Measurements from ENCODE around the gene TRHDE. TPM values are rescaled to one million over a fixed set of nuclear protein-coding genes. Genes with fewer than 3 reads are reported as not detected.

Gene TRHDE
- polyA plus RNA-seq, 1 donor (not counting 4 experiments of a cell fraction or from before 2014, with no cell fraction given), result 0.12 TPM

DNA sequence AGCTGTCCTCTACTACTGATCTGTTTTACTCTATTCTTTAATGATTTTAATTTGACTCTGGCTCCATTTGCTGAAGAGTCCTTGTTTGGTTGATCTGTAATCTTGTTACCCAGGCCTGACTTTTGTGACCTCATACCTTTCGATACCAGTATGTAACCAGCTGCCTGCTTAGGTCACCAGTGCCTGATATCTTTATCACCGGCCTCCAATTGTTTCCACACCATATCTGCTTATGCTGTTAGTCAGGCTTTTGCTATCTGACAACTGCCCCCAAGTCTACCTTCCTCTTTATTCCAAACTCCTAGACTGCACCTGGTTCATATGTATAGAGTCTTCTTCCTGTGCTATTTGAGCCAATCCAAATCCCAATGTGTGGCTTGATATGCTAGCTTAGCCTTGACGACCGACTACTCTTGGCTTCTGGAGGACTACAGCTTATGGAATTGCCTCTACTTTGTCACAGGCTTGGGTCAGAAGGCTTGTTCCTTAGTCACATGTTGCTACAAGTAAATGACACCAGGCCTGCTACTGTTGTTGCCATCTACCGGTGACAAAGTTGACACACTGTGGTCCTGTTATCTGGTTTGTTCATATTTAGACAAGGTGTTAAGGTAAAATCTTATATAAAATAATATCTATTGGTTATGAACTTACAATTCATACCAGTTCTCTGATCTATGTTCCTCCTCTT lies 193.9 kb downstream of the TRHDE start:
- TF ChIP-seq, protein P1, sequence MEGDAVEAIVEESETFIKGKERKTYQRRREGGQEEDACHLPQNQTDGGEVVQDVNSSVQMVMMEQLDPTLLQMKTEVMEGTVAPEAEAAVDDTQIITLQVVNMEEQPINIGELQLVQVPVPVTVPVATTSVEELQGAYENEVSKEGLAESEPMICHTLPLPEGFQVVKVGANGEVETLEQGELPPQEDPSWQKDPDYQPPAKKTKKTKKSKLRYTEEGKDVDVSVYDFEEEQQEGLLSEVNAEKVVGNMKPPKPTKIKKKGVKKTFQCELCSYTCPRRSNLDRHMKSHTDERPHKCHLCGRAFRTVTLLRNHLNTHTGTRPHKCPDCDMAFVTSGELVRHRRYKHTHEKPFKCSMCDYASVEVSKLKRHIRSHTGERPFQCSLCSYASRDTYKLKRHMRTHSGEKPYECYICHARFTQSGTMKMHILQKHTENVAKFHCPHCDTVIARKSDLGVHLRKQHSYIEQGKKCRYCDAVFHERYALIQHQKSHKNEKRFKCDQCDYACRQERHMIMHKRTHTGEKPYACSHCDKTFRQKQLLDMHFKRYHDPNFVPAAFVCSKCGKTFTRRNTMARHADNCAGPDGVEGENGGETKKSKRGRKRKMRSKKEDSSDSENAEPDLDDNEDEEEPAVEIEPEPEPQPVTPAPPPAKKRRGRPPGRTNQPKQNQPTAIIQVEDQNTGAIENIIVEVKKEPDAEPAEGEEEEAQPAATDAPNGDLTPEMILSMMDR (optimal IDR thresholded peaks at IDR 0.05 in 1 of 3, IDR thresholded peaks at IDR 0.05 in 1 of 3, conservative IDR thresholded peaks at IDR 0.05 in 1 of 3; ENCODE audit: extremely low read depth in 1 of 3, insufficient read depth in 2 of 3, low read length in 3 of 3), result no peak
- TF ChIP-seq EZH2 (IDR thresholded peaks at IDR 0.05; ENCODE audit: low read length), result no peak
- no peaks in the 10 kb centered on the region for H3K4me1 ChIP-seq (ENCODE audit: control insufficient read depth, extremely low read depth, insufficient read depth, low read length)
- dilution Hi-C loops (cut with MboI; ENCODE audit: extremely low pct_ligation_motif_present, low sequenced_read_pairs), result no loop called here
- H3K9me3 ChIP-seq (ENCODE audit: control insufficient read depth, low read depth, low read length), result no peaks in the 10 kb centered on the region
- H3K4me2 ChIP-seq (ENCODE audit: control insufficient read depth, extremely low read depth, insufficient read depth, low read depth, low read length), result no peak overlapping the region
- H2AFZ ChIP-seq (ENCODE audit: control insufficient read depth, low read length), result no peak overlapping the region
- no peaks in the 10 kb centered on the region for H3K9me1 ChIP-seq (ENCODE audit: control insufficient read depth, extremely low read depth, insufficient read depth, low read length)
- no peak overlapping the region for H3K27ac ChIP-seq (ENCODE audit: control insufficient read depth, insufficient read depth, low read length)
- H3K79me2 ChIP-seq (ENCODE audit: control insufficient read depth, insufficient read depth, low read length), result no peaks in the 10 kb centered on the region
- FAIRE-seq (no peak), DNase-seq (ENCODE audit: low read depth, low spot score) (no peak)
- H3K9ac ChIP-seq (ENCODE audit: control insufficient read depth, extremely low read depth, insufficient read depth, low read length), result no peak overlapping the region
- H3K4me3 ChIP-seq (ENCODE audit: control insufficient read depth in 2 of 3, extremely low read depth in 1 of 3, insufficient read depth in 2 of 3, low read depth in 1 of 3, low read length in 3 of 3), result no peak overlapping the region
- H3K27me3 ChIP-seq (ENCODE audit: control insufficient read depth, extremely low read depth, insufficient read depth, low read length), result no peaks in the 10 kb centered on the region
- no peaks in the 10 kb centered on the region for H4K20me1 ChIP-seq (ENCODE audit: control insufficient read depth, extremely low read depth, insufficient read depth, low read length)
- no peaks in the 10 kb centered on the region for H3K36me3 ChIP-seq (ENCODE audit: control insufficient read depth in 2 of 2, extremely low read depth in 1 of 2, insufficient read depth in 2 of 2, low read length in 2 of 2)

DNA sequence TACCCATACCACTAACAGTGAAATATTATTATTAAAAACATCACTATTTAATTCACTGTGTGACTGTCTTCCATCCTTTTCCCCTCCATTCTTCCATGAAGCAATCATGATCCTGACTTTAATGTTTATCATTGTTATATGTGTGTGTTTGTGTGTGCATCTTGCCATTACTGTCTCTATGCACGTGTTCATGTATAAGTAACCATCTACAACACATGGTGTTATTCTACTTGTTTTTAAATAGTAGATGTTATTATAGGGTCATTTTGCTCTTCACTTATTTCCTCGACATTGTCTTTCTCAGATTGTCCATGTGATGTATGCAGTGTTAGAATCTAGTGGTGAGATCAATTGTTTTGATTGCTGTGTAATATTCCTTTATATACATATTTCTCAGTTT lies 195.8 kb downstream of the TRHDE start:
- H3K27ac ChIP-seq (ENCODE audit: control insufficient read depth, insufficient read depth, low read length), result no peak overlapping the region
- no peak overlapping the region for H3K4me3 ChIP-seq (ENCODE audit: control insufficient read depth in 2 of 3, extremely low read depth in 1 of 3, insufficient read depth in 2 of 3, low read depth in 1 of 3, low read length in 3 of 3)
- H3K36me3 ChIP-seq (ENCODE audit: control insufficient read depth in 2 of 2, extremely low read depth in 1 of 2, insufficient read depth in 2 of 2, low read length in 2 of 2), result no peaks in the 10 kb centered on the region
- DNase-seq (ENCODE audit: low read depth, low spot score) (no peak), FAIRE-seq (no peak)
- no peaks in the 10 kb centered on the region for H3K27me3 ChIP-seq (ENCODE audit: control insufficient read depth, extremely low read depth, insufficient read depth, low read length)
- H3K9me3 ChIP-seq (ENCODE audit: control insufficient read depth, low read depth, low read length), result no peaks in the 10 kb centered on the region
- no peaks in the 10 kb centered on the region for H3K4me1 ChIP-seq (ENCODE audit: control insufficient read depth, extremely low read depth, insufficient read depth, low read length)
- H4K20me1 ChIP-seq (ENCODE audit: control insufficient read depth, extremely low read depth, insufficient read depth, low read length), result no peaks in the 10 kb centered on the region
- no peaks in the 10 kb centered on the region for H3K9me1 ChIP-seq (ENCODE audit: control insufficient read depth, extremely low read depth, insufficient read depth, low read length)
- dilution Hi-C loops (cut with MboI; ENCODE audit: extremely low pct_ligation_motif_present, low sequenced_read_pairs), result no loop called here
- H3K9ac ChIP-seq (ENCODE audit: control insufficient read depth, extremely low read depth, insufficient read depth, low read length), result no peak overlapping the region
- TF ChIP-seq, protein P1 (optimal IDR thresholded peaks at IDR 0.05 in 1 of 3, IDR thresholded peaks at IDR 0.05 in 1 of 3, conservative IDR thresholded peaks at IDR 0.05 in 1 of 3; ENCODE audit: extremely low read depth in 1 of 3, insufficient read depth in 2 of 3, low read length in 3 of 3), result no peak
- TF ChIP-seq EZH2 (IDR thresholded peaks at IDR 0.05; ENCODE audit: low read length), result no peak
- no peak overlapping the region for H3K4me2 ChIP-seq (ENCODE audit: control insufficient read depth, extremely low read depth, insufficient read depth, low read depth, low read length)
- no peaks in the 10 kb centered on the region for H3K79me2 ChIP-seq (ENCODE audit: control insufficient read depth, insufficient read depth, low read length)
- H2AFZ ChIP-seq (ENCODE audit: control insufficient read depth, low read length), result no peak overlapping the region
